Kidney epithelial cell (primary cell): Measurements from ENCODE around the gene MCTP1. TPM values are rescaled to one million over a fixed set of nuclear protein-coding genes. Genes with fewer than 3 reads are reported as not detected.

Source experiments
- DNase-seq: peaks from one replicate; pipeline ENCODE4 v3.0.0-alpha.2; 2010; ENCODE audit warnings: low read depth
- H3K27me3 ChIP-seq: 2 replicates; pipeline ENCODE4 v1.6.0; 2011; ENCODE audit warnings: low read length; ENCODE audit not compliant: control insufficient read depth, insufficient read depth
- H3K36me3 ChIP-seq: 2 replicates; pipeline ENCODE4 v1.5.1; 2011; ENCODE audit warnings: low read length; ENCODE audit not compliant: control insufficient read depth, insufficient read depth
- H3K4me3 ChIP-seq: 2 replicates; pipeline ENCODE4 v1.5.1; 2011; ENCODE audit warnings: low read depth, mild to moderate bottlenecking, control low read depth, low read length
- total RNA-seq: library from RNA; depleted of rRNA; stranded (reverse); fragments of >200 nt; gene quantifications from 2 replicates; pipeline ENCODE4 v1.2.3, GENCODE V29; 2015
- TF ChIP-seq, protein P1 (sequence below): IDR thresholded peaks from 2 replicates; pipeline ENCODE4 v1.5.1; 2011; ENCODE audit warnings: mild to moderate bottlenecking, moderate library complexity, low read length, control low read depth, inconsistent platforms; ENCODE audit not compliant: insufficient read depth, poor library complexity, severe bottlenecking

Gene MCTP1
- total RNA-seq, 1 donor from 2014 or later = 12.9 TPM

DNA sequence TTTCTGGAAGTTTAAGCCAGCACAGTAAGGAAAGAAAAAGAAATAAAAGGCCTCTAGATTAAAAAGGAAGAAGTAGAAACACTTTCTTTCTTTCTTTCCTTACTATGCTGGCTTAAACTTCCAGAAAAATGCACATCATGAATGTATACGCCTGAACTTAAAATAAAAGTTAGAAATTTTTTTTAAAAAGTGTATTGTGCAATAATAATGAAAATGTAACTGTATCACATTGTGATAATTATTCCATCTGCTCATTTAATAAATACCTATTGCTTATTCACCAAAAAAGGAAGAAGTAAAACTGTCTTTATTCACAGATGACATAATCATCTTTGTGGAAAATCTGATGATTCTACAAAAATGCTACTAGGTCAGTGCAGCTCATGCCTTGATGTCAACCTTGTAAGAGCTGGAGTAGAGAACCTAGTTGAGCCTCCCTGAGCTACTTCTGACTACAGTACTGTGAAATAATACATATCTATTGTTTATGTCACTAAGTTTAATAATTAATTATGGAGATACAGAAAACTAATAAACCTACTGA lies 49.4 kb downstream of the MCTP1 start:
- TF ChIP-seq, protein P1, sequence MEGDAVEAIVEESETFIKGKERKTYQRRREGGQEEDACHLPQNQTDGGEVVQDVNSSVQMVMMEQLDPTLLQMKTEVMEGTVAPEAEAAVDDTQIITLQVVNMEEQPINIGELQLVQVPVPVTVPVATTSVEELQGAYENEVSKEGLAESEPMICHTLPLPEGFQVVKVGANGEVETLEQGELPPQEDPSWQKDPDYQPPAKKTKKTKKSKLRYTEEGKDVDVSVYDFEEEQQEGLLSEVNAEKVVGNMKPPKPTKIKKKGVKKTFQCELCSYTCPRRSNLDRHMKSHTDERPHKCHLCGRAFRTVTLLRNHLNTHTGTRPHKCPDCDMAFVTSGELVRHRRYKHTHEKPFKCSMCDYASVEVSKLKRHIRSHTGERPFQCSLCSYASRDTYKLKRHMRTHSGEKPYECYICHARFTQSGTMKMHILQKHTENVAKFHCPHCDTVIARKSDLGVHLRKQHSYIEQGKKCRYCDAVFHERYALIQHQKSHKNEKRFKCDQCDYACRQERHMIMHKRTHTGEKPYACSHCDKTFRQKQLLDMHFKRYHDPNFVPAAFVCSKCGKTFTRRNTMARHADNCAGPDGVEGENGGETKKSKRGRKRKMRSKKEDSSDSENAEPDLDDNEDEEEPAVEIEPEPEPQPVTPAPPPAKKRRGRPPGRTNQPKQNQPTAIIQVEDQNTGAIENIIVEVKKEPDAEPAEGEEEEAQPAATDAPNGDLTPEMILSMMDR = no peak
- DNase-seq = no peak
- H3K27me3 ChIP-seq = no peaks in the 10 kb centered on the region
- H3K4me3 ChIP-seq = no peak overlapping the region
- H3K36me3 ChIP-seq = no peaks in the 10 kb centered on the region

DNA sequence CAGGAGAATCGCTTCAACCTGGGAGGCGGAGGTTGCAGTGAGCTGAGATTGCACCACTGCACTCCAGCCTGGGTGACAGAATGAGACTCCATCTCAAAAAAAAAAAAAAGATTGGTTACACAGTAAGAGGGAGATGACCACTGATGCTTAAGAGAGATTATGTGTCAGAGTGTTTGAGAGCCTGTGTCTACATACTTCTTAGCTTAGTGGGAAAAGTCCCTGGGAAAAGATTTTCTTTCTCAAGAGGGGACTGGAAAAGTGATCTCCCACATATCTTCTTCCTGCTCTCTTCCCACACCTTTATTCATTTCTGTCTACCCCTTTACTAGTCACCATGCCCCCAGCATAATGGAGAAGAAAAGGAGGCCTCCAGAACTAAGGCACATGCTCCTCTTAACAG lies 55.2 kb downstream of the MCTP1 start:
- Histone ChIP-seq H3K27me3 (no peaks in the 10 kb centered on the region), H3K36me3 (no peaks in the 10 kb centered on the region), H3K4me3 (no peak overlapping the region)
- TF ChIP-seq, protein P1 = no peak
- no peak for DNase-seq

DNA sequence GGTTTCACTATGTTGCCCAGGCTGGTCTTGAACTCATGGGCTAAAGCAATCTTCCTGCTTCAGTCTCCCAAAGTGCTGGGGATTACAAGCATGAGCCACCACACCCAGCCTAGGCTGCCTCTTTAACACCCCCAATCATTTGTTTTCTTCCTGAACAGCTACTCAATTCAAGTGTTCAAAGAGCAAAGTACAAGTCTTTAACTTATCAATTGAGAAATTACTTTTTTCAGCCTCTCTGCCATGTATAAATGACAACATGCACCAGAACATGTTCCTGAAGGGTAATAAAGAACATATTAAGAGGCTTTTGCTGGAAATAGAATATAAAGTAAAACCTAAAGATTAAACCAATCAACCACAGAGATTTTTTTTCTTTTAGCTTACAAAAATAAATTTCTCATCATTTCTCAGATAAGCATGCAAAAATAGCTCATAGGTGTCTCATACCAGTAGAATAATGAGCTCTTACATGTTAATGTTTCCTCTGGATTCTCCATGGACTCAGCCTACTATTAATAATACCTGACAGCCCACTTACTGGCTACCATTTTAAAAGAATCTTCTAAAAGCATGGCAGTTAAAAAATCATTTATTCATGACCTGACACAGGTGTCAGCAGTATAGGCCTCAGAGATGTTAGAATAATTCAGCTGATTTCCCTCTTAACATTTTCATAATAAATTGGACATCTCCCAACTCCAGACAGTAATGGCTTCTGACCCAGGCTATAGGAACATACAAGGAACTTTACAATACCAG lies 60.0 kb downstream of the MCTP1 start:
- H3K4me3 ChIP-seq = no peak overlapping the region
- DNase-seq = no peak
- TF ChIP-seq, protein P1 = no peak
- no peaks in the 10 kb centered on the region for H3K27me3 ChIP-seq
- no peaks in the 10 kb centered on the region for H3K36me3 ChIP-seq

DNA sequence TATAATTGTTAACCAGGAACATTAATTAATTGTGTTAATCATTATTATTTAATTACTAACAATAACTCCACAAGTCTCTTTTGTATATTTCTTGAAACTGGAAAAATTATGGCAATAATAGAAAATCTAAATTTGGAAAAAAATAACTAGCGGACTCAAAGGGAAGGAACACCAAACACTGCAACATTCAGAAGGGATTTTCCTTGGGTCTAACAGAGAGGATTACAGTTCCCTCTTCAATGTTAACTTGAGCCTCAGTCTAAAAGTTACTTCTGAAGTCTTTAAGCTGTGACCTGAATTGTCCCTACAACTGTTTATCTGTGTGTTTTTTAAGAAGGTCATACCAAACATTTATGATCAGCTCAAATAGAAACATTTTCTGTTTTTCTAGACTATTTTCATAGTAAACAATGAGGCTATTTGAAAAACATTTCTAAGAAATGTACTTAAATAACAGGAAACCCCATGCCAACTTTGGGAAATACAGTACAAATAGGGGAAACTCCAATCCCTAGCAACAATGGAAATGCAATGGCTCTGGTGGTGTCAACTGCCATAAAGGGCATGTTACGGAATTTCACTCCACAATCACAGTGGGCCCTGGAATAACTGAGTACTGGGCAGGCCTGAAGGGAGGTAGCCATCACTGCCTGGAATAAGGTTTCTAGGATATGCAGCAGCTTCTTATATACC lies 61.2 kb downstream of the MCTP1 start:
- Histone ChIP-seq H3K4me3 (no peak overlapping the region), H3K36me3 (no peaks in the 10 kb centered on the region), H3K27me3 (no peaks in the 10 kb centered on the region)
- TF ChIP-seq, protein P1 = no peak
- DNase-seq = no peak

DNA sequence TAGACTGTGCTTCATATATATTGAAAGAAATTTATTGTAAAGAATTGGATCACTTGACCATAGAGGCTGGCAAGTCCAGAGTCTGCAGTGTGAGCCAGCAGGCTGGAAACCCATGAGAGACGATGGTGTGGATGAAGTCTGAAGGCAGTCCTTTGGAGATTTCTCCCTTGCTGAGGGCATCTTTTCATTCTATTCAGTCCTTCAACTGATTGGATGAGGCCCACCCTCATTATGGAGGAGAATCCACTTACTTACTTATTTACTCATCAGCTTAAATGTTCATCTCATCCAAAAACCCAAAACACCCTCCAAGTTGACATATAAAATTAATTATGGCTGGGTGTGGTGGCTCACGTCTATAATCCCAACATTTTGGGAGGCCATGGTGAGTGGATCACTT lies 62.1 kb downstream of the MCTP1 start:
- H3K27me3 ChIP-seq = no peaks in the 10 kb centered on the region
- no peaks in the 10 kb centered on the region for H3K36me3 ChIP-seq
- TF ChIP-seq, protein P1 = no peak
- DNase-seq = no peak
- no peak overlapping the region for H3K4me3 ChIP-seq
